ENCODE results near the gene IGLL5. TPM values are rescaled to one million over a fixed set of nuclear protein-coding genes. Genes with fewer than 3 reads are reported as not detected.

IGLL5 gene
- total and polyA plus RNA-seq, 9 of the 15 experiments (the other 6 are each of a cell fraction or from before 2014, with no cell fraction given) = not detected

DNA sequence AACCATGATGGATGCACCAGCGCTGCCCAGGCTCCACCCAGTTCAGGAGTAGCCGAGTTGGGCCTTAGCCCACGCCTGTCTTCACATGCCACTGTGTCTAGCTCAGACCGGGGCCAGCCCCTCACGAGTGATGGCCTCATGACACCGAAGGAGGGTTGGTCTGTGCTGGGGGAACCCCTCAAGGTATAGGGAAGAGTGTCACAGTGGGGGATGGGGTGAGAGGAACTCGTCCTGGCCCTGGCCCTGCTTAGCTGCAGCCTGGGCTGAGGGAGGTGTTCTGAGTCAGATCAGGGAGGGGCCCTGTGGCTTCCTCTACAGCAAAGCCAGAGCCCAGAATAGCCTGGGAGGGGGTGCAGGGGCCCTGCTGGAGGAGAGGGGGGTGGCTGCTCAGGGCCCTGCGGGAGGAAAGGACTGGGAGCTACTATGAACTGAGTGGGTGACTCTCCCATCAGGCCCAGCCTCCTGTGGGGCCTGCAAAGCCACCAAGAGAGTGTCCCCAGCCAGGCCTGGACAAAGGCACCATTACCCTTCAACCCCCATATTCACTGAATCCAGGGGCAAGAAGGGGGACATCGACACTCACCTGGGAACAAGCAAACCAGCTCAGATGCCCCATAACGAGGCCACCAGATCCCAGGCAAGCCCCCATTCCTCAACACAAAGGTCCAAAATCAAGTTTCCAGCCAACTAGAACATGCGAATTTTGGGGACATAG, 41.2 kb downstream of the IGLL5 start (continued):
- TF ChIP-seq, protein P1, sequence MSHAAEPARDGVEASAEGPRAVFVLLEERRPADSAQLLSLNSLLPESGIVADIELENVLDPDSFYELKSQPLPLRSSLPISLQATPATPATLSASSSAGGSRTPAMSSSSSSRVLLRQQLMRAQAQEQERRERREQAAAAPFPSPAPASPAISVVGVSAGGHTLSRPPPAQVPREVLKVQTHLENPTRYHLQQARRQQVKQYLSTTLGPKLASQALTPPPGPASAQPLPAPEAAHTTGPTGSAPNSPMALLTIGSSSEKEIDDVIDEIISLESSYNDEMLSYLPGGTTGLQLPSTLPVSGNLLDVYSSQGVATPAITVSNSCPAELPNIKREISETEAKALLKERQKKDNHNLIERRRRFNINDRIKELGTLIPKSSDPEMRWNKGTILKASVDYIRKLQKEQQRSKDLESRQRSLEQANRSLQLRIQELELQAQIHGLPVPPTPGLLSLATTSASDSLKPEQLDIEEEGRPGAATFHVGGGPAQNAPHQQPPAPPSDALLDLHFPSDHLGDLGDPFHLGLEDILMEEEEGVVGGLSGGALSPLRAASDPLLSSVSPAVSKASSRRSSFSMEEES (CRISPR knock-in tag; IDR thresholded peaks at IDR 0.05) = no peak
- TF ChIP-seq RAD21 (CRISPR knock-in tag; conservative IDR thresholded peaks at IDR 0.05 in 1 of 2, IDR thresholded peaks at IDR 0.05 in 1 of 2) (0 out of 4 replicates have a peak, but pooled peaks of 1 of the 2 experiments have one; percentile 3), ATF1 (CRISPR knock-in tag; IDR thresholded peaks at IDR 0.05) (no peak), ATF1 (tag; IDR thresholded peaks at IDR 0.05) (peak; percentile 27; the same call in 1 of the 2 replicates), SPI1 (IDR thresholded peaks at IDR 0.05; ENCODE audit: borderline replicate concordance, low read depth, low read length) (peak; percentile 80), ARID3A (IDR thresholded peaks at IDR 0.05; ENCODE audit: borderline replicate concordance, low read depth, low read length) (0 out of 2 replicates have a peak, but pooled peaks have one; percentile 9), SRF (CRISPR knock-in tag; IDR thresholded peaks at IDR 0.05) (0 out of 4 replicates have a peak, but pooled peaks of 1 of the 2 experiments have one; percentile 69), MLX (CRISPR knock-in tag; conservative IDR thresholded peaks at IDR 0.05) (peak in 1 of 2 experiments; percentile 0; a peak in 1 of 4 replicates), TBL1XR1 (IDR thresholded peaks at IDR 0.05; ENCODE audit: low read length in 2 of 2) (peak in 1 of 2 experiments; percentile 54; a peak in 1 of 4 replicates), RB1 (IDR thresholded peaks at IDR 0.05; ENCODE audit: low read depth) (0 out of 2 replicates have a peak, but pooled peaks have one; percentile 31), TBP (optimal IDR thresholded peaks at IDR 0.05; ENCODE audit: low read depth, low read length) (no peak), JUND (IDR thresholded peaks at IDR 0.05; ENCODE audit: borderline replicate concordance, low read depth, low read length) (peak; percentile 76), JUND (tag; IDR thresholded peaks at IDR 0.05; ENCODE audit: borderline replicate concordance, low read depth, low read length) (peak; percentile 83; the same call in 2 of the 3 replicates), ZNF436 (CRISPR knock-in tag; IDR thresholded peaks at IDR 0.05) (no peak), ETS1 (conservative IDR thresholded peaks at IDR 0.05; ENCODE audit: control insufficient read depth, low read depth, low read length) (peak; percentile 34; the same call in 1 of the 2 replicates), SMC3 (conservative IDR thresholded peaks at IDR 0.05; ENCODE audit: insufficient read depth, low read depth, low read length) (peak; percentile 25; the same call in 1 of the 2 replicates), EGR1 (conservative IDR thresholded peaks at IDR 0.05) (peak; percentile 39; the same call in 1 of the 2 replicates), ZBTB7A (IDR thresholded peaks at IDR 0.05; ENCODE audit: borderline replicate concordance, control insufficient read depth, low read depth, low read length) (peak; percentile 90), SMARCB1 (IDR thresholded peaks at IDR 0.05; ENCODE audit: insufficient read length, low read depth) (no peak)

Measured in K562 (cell line).